Colonic mucosa (tissue), 4 donors: Measurements from ENCODE around the gene MVK. TPM values are rescaled to one million over a fixed set of nuclear protein-coding genes. Genes with fewer than 3 reads are reported as not detected.

Experiments used
- DNase-seq: peaks from one replicate; pipeline ENCODE4 v3.0.0-alpha.2; 2020
- H3K27ac ChIP-seq: fragments of 200-600 bp; one replicate; pipeline ENCODE4 v1.8.0; 2021
- H3K27me3 ChIP-seq: fragments of 200-600 bp; one replicate; pipeline ENCODE4 v1.8.0; 2021
- H3K36me3 ChIP-seq: fragments of 200-600 bp; one replicate; pipeline ENCODE4 v1.8.0; 2021
- H3K4me1 ChIP-seq: fragments of 200-600 bp; one replicate; pipeline ENCODE4 v1.8.0; 2021; ENCODE audit warnings: mild to moderate bottlenecking
- H3K4me3 ChIP-seq: fragments of 200-600 bp; one replicate; pipeline ENCODE4 v1.8.0; 2021
- H3K9ac ChIP-seq, 2 donors: one replicate each; pipeline ENCODE4 v1.7.0; 2013; ENCODE audit warnings: control low read depth in 2 of 2, low read depth in 2 of 2, low read length in 2 of 2
- H3K9me3 ChIP-seq: fragments of 200-600 bp; one replicate; pipeline ENCODE4 v1.8.0; 2021
- intact Hi-C: fragments of 100-400 bp; cut with DNase I; formaldehyde crosslinking; loops from one replicate; pipeline ENCODE4 v1.14.1; 2022
- total RNA-seq, 2 donors: library from RNA; stranded (reverse); fragmentation: NEBNext Ultra II Directional in 1 of 2; extraction: Animal tissue kit (Norgen Biotek cat#: 25700) in 1 of 2; gene quantifications; one replicate each; pipeline ENCODE4 v1.2.1, GENCODE V29; 2021
- TF ChIP-seq, protein P1 (sequence below): fragments of 200-600 bp; IDR thresholded peaks from one replicate; pipeline ENCODE4 v1.8.0; 2022; ENCODE audit warnings: antibody characterized with exemption, mild to moderate bottlenecking
- donor health status: healthy.
- donor health status: DM: no; HTN: no; CAD: no.
- donor health status: DM: no; HTN: no; CAD: no.

The MVK gene
- total RNA-seq, 2 donors from 2014 or later: 29.6 to 38.9 TPM

DNA sequence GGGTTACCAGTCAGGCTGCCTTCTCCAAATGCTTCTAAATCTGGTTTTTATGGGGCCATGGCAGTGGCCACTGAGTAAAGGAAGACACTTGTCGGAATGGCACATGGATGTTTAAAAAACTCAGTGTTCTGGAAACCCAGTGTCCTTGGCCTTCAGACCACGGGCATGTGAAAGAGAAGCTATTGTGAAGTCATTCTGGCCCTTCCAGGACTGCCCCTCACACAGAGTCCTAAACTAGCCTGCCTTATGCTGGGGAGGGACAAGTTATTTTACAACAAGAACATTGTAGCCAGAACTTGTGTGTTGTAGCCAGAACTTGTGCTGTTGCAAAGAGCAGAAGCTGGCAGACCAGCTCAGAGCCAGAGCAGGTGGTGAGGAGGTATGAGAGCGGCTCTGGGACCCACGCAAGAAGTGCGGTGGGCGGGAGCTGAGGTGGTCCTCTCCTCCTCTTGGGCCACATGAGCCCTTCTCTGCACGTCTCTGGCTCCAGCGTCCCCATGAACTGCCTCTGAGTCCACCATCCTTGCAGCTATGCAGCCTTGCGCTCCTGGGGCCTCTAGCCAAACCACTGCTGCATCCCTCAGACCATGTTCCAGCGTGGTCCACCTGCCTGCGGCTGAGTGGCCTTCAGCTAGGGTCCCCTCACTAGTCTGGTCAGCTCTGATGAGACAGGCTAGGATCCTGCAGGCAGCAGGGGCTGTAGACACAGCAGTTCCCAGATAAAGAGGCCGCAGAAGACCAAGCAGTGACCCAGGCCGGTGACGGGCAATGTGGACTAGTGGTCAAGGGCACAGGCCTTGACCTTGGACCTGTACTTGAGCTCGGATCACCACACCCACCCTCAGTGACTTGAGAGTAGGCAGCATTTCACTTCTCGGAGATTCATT lies 32.8 kb upstream of the MVK start:
- Histone ChIP-seq H3K27me3 (no peaks in the 10 kb centered on the region), H3K9ac (no peak overlapping the region), H3K4me3 (no peak overlapping the region), H3K4me1 (no peaks in the 10 kb centered on the region), H3K36me3 (no peaks in the 10 kb centered on the region), H3K27ac (no peak overlapping the region), H3K9me3 (no peaks in the 10 kb centered on the region)
- intact Hi-C loops: no loop called here
- TF ChIP-seq, protein P1, sequence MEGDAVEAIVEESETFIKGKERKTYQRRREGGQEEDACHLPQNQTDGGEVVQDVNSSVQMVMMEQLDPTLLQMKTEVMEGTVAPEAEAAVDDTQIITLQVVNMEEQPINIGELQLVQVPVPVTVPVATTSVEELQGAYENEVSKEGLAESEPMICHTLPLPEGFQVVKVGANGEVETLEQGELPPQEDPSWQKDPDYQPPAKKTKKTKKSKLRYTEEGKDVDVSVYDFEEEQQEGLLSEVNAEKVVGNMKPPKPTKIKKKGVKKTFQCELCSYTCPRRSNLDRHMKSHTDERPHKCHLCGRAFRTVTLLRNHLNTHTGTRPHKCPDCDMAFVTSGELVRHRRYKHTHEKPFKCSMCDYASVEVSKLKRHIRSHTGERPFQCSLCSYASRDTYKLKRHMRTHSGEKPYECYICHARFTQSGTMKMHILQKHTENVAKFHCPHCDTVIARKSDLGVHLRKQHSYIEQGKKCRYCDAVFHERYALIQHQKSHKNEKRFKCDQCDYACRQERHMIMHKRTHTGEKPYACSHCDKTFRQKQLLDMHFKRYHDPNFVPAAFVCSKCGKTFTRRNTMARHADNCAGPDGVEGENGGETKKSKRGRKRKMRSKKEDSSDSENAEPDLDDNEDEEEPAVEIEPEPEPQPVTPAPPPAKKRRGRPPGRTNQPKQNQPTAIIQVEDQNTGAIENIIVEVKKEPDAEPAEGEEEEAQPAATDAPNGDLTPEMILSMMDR: no peak
- DNase-seq: no peak

DNA sequence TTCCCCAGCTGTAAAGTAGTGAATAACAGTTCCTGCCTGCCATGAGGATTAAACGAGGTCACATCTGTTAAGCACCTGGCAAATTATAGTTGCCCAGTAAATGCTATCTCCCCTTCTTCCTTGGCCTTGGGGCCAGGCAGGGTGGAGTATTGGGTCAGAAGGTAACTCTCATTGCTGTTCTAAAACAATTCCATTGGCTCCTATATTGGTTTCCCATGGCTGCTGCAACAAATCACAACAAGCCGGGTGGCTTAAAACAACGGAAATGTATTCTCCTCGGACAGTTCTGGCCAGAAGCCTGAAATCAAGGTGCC lies 32.2 kb upstream of the MVK start:
- Histone ChIP-seq H3K4me1 (no peaks in the 10 kb centered on the region), H3K27me3 (no peaks in the 10 kb centered on the region), H3K36me3 (no peaks in the 10 kb centered on the region), H3K9ac (no peak overlapping the region), H3K9me3 (no peaks in the 10 kb centered on the region), H3K27ac (no peak overlapping the region), H3K4me3 (no peak overlapping the region)
- TF ChIP-seq, protein P1: no peak
- intact Hi-C loops: no loop called here
- no peak for DNase-seq

DNA sequence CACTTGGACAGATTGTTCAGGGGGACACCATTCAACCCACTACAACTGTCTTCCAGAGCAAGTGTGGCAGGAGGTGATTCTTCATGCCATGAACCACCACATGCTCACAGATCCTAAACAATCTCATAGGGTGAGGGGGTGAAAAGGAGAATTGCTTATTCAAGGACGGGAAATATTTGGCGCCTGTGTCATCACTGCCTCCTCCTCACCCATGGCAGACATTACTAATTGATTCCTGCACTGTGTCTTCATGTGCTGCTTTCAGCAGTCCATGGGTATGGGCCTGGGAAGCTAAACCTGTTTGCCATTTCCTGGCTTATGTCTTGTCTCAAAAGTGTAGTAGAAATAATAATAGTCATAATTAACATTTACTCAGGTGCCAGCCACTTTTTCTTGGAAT lies 31.6 kb upstream of the MVK start:
- Histone ChIP-seq H3K9me3 (no peaks in the 10 kb centered on the region), H3K4me1 (no peaks in the 10 kb centered on the region), H3K36me3 (no peaks in the 10 kb centered on the region), H3K9ac (no peak overlapping the region), H3K27me3 (no peaks in the 10 kb centered on the region), H3K4me3 (no peak overlapping the region), H3K27ac (no peak overlapping the region)
- TF ChIP-seq, protein P1: no peak
- intact Hi-C loops: no loop called here
- DNase-seq: no peak

DNA sequence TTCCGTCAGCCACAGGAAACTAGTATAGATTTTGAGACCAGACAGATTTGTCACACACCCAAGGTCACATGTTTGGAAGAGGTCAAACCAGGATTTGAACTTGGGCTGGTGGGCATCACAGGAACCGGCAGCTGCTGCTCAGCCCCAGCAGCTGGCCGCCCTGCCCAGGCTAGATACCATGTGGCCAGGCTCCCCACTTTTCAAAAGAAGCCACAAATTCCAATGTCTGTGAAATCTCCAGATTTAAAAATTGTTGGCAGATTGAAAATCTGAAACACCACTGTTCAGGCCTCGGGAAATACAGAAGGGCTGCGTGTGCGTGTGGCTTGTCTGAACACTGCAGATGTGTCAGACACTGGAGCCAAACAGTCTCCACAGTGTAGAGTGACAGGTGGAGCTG lies 30.7 kb upstream of the MVK start:
- H3K36me3 ChIP-seq: no peaks in the 10 kb centered on the region
- no peak overlapping the region for H3K9ac ChIP-seq
- DNase-seq: no peak
- TF ChIP-seq, protein P1: no peak
- intact Hi-C loops: no loop called here
- H3K27ac ChIP-seq: no peak overlapping the region
- no peak overlapping the region for H3K4me3 ChIP-seq
- no peaks in the 10 kb centered on the region for H3K27me3 ChIP-seq
- H3K9me3 ChIP-seq: no peaks in the 10 kb centered on the region
- no peaks in the 10 kb centered on the region for H3K4me1 ChIP-seq

DNA sequence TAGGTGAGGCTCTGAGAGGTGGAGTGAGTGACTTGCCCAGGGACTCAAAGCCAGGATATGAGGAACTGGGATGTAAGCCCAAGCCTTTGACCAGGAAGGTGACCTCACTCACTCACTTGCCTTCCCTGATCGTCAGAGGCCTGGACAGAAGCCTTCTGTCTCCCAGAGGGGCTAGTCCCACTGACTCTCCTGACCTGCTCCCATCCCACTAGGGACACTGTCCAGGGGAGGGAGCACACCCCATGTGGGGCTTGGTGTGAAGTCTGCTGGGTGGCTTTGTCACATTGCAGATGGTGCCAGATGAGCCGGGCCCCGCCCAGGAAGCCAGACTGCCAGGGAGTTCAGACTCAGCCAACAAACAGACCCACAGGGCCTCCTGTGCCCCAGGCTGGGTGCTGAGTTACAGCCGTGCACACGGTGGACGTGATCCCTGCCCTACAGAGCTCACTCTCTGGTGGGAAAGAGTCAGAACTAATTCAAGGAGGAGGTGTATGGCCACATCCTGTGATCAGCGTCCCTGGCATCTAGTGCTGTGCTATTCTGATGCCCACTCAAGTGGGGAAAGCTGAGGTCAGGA lies 28.6 kb upstream of the MVK start:
- TF ChIP-seq, protein P1: no peak
- no peaks in the 10 kb centered on the region for H3K36me3 ChIP-seq
- no peaks in the 10 kb centered on the region for H3K27me3 ChIP-seq
- no peaks in the 10 kb centered on the region for H3K9me3 ChIP-seq
- H3K27ac ChIP-seq: no peak overlapping the region
- no peak overlapping the region for H3K9ac ChIP-seq
- H3K4me1 ChIP-seq: no peaks in the 10 kb centered on the region
- intact Hi-C loops: no loop called here
- no peak for DNase-seq
- H3K4me3 ChIP-seq: no peak overlapping the region
